Colon (tissue), 2 donors: ENCODE results near the gene LYZL1.
"Not testable (repeated sequence)": the region's sequence is repeated elsewhere in the genome, so short reads cannot be mapped to it uniquely, and the experiment has no call there.

Source experiments
- FAIRE-seq: peaks from 2 replicates; lab custom pipeline; 2012; peaks lifted over from hg19 to GRCh38; lab: Jason Lieb, UNC
- donor health status: control.
- donor health status: control.

LYZL1 gene

GRCh38 chr10:29308142-29308541 is 19.3 kb downstream of the LYZL1 start:
- FAIRE-seq, result not testable (repeated sequence)

DNA sequence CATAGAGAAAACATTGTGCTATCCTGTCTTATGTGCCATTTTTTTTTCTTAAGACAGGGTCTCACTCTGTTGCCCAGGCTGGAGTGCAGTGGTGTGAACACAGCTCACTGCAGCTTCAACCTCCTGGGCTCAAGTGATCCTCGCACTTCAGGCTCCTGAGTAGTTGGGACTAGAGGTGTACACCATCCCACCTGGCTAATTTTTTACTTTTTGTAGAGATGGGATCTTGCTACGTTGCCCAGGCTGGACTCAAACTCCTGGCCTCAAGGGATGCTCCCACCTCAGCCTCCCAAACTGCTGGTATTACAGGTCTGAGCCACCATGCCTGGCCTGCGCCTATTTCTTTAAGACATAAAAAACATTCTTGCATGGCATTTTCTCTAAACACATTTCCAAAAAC is 20.6 kb downstream of the LYZL1 start:
- FAIRE-seq, result no peak

DNA sequence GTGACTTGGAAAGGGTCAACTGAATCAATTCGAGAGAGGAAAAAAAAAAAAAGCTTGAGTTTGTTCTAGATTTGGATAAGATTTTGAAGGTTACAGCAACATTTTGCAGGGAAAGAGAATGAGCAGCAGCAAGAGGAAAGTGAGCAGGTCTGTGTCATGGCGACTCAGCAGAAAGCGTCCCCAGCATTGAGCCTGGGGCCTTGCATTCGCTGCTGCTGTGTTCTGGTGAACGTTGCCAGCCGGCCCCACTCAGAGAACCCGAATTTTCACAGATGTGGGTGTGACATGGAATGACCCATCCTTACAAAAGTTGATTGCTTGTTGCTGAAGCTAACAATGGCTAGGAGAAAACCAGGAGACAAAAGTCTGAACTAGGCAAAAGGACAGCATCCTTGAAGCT is 21.6 kb downstream of the LYZL1 start:
- peak; percentile 43 for FAIRE-seq

GRCh38 chr10:29313071-29313470 is 24.2 kb downstream of the LYZL1 start:
- no peak for FAIRE-seq

- no peak for FAIRE-seq
These were observed 25.9 kb downstream of the LYZL1 start for GRCh38 chr10:29314726-29315125.

DNA sequence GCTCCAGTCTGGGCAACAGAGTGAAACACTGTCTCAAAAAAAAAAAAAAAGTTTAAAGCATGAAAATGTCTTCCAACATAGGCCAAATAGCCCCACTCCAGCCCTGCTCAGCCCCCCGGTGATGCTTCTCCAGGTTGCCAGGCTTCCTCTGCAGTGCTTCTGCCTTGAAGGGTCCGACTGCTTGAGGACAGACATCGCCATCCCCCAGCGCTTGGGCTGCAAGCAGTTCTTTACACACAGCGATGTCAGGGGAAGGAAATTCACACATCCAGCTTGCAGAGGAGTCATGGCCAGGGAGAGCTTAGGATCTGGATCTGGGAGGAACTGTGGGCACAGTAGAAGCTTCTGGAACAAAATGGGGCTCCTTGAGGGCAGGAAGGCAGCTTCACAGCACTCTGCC is 26.9 kb downstream of the LYZL1 start:
- no peak for FAIRE-seq

DNA sequence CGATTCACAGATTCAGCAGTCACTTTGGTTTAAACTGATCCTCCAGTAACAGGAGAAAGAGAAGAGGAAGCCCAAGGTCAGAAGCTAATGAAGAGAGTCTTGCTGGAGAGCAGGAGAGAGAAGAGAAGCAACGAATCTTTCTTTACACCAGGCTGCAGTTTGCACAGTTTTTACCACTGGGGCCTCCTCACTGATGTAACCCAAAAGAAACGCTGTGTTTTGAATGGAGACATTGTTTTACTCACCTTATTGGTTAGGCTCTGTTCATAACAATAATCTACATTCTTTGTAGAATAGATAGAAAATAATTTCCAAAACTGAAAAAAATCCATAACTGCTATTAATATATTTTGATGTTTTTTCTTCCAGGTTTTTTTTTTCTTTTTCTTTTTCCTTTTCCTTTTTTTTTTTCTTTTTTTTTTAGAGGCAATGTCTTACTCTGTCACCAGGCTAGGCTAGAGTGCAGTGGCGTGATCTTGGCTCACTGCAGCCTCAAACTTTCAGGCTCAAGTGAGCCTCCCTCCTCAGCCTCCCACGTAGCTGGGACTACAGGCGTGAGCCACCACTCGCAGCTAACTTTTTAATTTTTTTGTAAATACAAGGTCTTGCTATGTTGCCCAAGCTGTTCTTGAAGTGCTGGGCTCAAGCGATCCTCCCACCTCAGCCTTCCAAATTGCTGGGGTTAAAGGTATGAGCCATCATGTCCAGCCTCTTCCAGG is 27.6 kb downstream of the LYZL1 start:
- FAIRE-seq, result no peak

- no peak for FAIRE-seq
These were observed 28.2 kb downstream of the LYZL1 start for GRCh38 chr10:29317027-29317420.

DNA sequence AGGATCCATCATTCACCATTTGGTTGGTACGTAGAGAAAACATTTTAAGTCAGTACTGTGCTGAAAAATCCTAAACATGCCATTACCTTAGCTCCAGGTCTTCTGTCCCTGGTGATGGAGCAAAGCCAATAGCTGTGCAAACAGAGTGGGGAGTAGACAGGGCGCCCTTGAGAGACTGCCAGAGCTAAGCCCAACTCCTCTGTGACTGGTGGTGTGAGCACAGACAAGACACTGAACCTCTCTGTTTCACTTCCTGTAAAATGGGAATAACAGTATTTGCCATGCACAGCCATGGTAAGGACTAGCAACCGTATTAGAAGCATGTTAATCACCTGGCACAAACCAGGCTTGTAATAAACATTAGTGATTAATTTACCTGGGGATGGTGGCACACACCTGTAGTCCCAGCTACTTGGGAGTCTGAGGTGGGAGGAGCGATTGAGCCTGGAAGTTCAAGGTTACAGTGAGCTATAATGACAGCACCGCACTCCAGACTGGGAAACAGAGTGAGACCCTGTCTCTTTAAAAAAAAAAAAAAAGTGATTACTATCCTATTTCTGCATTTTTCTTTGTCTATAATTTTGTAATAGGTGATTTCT is 28.7 kb downstream of the LYZL1 start:
- no peak for FAIRE-seq

- not testable (repeated sequence) for FAIRE-seq
These were observed 29.5 kb downstream of the LYZL1 start for GRCh38 chr10:29318141-29319071.

DNA sequence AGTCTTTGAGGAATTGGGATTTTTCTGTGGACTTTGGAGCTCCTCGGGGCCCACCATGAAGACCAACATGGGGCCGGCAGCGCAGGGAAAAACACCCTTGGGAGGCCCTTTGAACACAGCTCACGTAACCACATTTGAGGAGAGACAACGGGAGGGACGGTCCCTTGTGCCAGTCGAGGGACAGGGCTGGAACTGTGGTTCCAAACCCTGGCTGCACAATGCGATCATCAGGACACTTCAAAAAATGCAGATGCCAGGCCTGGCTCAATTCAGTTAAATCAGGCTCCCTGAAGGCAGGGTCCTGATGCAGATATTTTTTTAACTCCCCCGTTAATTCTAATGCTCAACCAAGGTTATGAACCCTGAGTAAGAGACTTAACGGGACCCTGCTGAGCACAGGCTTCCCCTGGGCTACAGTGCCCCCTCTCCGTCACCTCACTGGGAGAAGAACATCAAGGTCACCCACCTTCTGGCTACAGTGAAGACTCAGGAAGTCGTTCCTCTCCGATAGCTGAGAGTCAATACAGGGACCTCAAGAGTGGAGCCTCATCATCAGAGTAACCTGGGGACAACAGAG is 30.4 kb downstream of the LYZL1 start:
- no peak for FAIRE-seq

- FAIRE-seq, result not testable (repeated sequence)
These were observed 31.8 kb downstream of the LYZL1 start for GRCh38 chr10:29320680-29321121.

- no peak for FAIRE-seq
These were observed 32.8 kb downstream of the LYZL1 start for GRCh38 chr10:29321656-29322055.

GRCh38 chr10:29322918-29323317 is 34.0 kb downstream of the LYZL1 start:
- FAIRE-seq, result no peak

GRCh38 chr10:29323367-29323766 is 34.5 kb downstream of the LYZL1 start:
- no peak for FAIRE-seq

GRCh38 chr10:29324220-29324841 is 35.5 kb downstream of the LYZL1 start:
- no peak for FAIRE-seq

DNA sequence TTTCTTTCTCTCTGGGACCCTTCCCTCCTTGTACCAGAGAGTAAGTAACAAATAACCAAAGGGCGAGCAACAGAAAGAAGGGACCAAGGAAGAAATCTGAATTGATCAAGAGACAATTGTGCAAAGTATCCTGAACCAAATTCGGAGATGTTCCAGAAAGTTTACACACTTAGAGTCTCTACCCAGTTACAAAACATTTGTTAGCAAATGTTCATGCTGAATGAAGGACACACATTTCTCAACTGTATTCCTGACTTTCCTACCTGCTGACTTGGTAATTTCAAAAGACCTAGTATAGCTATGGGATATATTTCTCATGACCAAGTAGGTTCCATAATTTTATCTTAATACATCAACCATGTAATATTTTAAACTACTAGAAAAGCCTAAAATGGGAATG is 37.4 kb downstream of the LYZL1 start:
- FAIRE-seq, result no peak

GRCh38 chr10:29326886-29327745 is 38.2 kb downstream of the LYZL1 start:
- FAIRE-seq, result no peak

- FAIRE-seq, result no peak
These were observed 38.9 kb downstream of the LYZL1 start for GRCh38 chr10:29327746-29328102.

DNA sequence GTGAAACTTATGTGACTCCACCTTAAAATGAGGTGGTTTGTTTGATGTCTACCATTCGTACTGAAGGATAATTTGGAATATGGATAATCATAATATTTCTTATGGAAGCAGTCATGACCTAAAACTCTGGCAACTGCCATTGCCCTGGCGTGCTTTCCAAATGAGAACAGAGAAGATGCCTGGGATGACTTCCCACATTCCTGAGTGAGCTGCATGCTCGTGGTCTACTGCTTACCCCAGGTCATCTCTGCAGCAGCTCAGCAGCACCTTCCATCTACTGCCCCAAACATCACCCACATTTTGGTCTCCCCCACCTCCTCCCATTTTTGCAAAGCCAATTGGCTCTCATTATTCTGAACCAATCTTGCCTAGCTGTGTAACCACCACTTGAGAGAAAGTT is 40.1 kb downstream of the LYZL1 start:
- FAIRE-seq, result no peak

GRCh38 chr10:29329420-29329819 is 40.5 kb downstream of the LYZL1 start:
- FAIRE-seq, result no peak
